OCI-LY1 (cell line): ENCODE results near the gene PARD3.

Experiments
- H2AFZ ChIP-seq: fragments of 200-600 bp; sonication (generic), shearing (Covaris generic); 2 replicates; pipeline ENCODE4 v1.6.0; 2014; ENCODE audit warnings: antibody characterized with exemption, mild to moderate bottlenecking, low read length
- H3F3A ChIP-seq: fragments of 200-600 bp; sonication (generic), shearing (Covaris generic); 2 replicates; pipeline ENCODE4 v1.6.0; 2014; ENCODE audit warnings: mild to moderate bottlenecking, antibody characterized with exemption, low read length, moderate library complexity; ENCODE audit not compliant: insufficient read depth
- H3K27ac ChIP-seq: fragments of 200-600 bp; sonication (generic); 2 replicates; pipeline ENCODE4 v1.5.1; 2014; ENCODE audit warnings: low read length, mixed run types, mild to moderate bottlenecking, low read depth; ENCODE audit not compliant: poor library complexity, severe bottlenecking
- H3K27me3 ChIP-seq: fragments of 200-600 bp; sonication (generic); 2 replicates; pipeline ENCODE4 v1.6.0; 2014; ENCODE audit warnings: antibody characterized with exemption, mild to moderate bottlenecking, low read length, moderate library complexity; ENCODE audit not compliant: insufficient read depth
- H3K36me3 ChIP-seq: fragments of 200-600 bp; sonication (generic); 2 replicates; pipeline ENCODE4 v1.6.1; 2014; ENCODE audit warnings: mild to moderate bottlenecking, antibody characterized with exemption, low read length, moderate library complexity, mixed read lengths; ENCODE audit not compliant: insufficient read depth
- H3K4me1 ChIP-seq: fragments of 200-600 bp; sonication (generic); 2 replicates; pipeline ENCODE4 v1.5.1; 2014; ENCODE audit warnings: mild to moderate bottlenecking, low read length, moderate library complexity; ENCODE audit not compliant: insufficient read depth, severe bottlenecking
- H3K4me2 ChIP-seq: fragments of 200-600 bp; sonication (generic), shearing (Covaris generic); 2 replicates; pipeline ENCODE4 v1.6.1; 2014; ENCODE audit warnings: low read length
- H3K4me3 ChIP-seq: fragments of 200-600 bp; sonication (generic); 2 replicates; pipeline ENCODE4 v1.5.1; 2014; ENCODE audit warnings: low read length, low read depth, mild to moderate bottlenecking, mixed read lengths; ENCODE audit not compliant: poor library complexity, severe bottlenecking
- H3K79me2 ChIP-seq: fragments of 200-600 bp; shearing (Covaris generic); 2 replicates; pipeline ENCODE4 v1.6.1; 2016; ENCODE audit warnings: mixed run types, low read length, mixed read lengths; ENCODE audit not compliant: insufficient read depth
- H3K9ac ChIP-seq: fragments of 200-600 bp; sonication (generic), shearing (Covaris generic); 2 replicates; pipeline ENCODE4 v1.6.1; 2014; ENCODE audit warnings: mild to moderate bottlenecking, low read length, mixed read lengths
- H3K9me2 ChIP-seq: fragments of 200-600 bp; sonication (generic), shearing (Covaris generic); 2 replicates; pipeline ENCODE4 v1.6.1; 2014; ENCODE audit warnings: low read depth, mild to moderate bottlenecking, low read length, mixed read lengths
- H3K9me3 ChIP-seq: fragments of 200-600 bp; shearing (Covaris generic); 2 replicates; pipeline ENCODE4 v1.6.1; 2014; ENCODE audit warnings: low read length, mixed read lengths
- H4K20me1 ChIP-seq: fragments of 200-600 bp; sonication (generic), shearing (Covaris generic); 2 replicates; pipeline ENCODE4 v1.6.0; 2016; ENCODE audit warnings: mild to moderate bottlenecking, low read length; ENCODE audit not compliant: insufficient read depth
- EZH2 ChIP-seq: fragments of 200-600 bp; sonication (generic), shearing (Covaris generic); IDR thresholded peaks from 2 replicates; pipeline ENCODE4 v1.8.0; 2017; ENCODE audit warnings: borderline replicate concordance, mixed run types, mild to moderate bottlenecking, antibody characterized with exemption, low read length, moderate library complexity, mixed read lengths
- TF ChIP-seq, protein P1 (sequence below): fragments of 200-600 bp; sonication (generic), shearing (Covaris generic); IDR thresholded peaks from 2 replicates; pipeline ENCODE4 v1.5.1; 2017; ENCODE audit warnings: mild to moderate bottlenecking, antibody characterized with exemption, low read length, moderate library complexity, mixed read lengths

PARD3 gene

DNA sequence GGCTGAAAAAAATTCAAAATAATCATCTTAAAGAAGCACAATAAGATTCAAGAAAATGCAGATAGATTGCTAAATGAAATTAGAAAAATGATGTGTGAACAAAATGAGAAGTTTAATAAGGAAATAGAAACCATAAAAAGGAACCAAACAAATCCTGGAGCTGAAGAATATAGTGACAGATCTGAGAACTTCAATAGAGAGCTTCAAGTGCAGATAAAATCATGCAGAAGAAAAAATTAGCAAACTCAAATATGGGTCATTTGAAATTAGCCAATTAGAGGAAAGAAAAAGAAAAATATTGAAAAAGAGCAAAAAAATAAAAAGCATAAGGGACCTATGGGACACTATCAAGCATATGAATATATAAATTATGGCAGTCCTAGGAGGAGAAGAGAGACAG, 720.1 kb downstream of the PARD3 start:
- no peaks in the 10 kb centered on the region for H3K9me3 ChIP-seq
- no peak overlapping the region for H2AFZ ChIP-seq
- no peaks in the 10 kb centered on the region for H3K27me3 ChIP-seq
- H4K20me1 ChIP-seq, result no peaks in the 10 kb centered on the region
- H3K9ac ChIP-seq, result no peak overlapping the region
- no peaks in the 10 kb centered on the region for H3K36me3 ChIP-seq
- TF ChIP-seq, protein P1, sequence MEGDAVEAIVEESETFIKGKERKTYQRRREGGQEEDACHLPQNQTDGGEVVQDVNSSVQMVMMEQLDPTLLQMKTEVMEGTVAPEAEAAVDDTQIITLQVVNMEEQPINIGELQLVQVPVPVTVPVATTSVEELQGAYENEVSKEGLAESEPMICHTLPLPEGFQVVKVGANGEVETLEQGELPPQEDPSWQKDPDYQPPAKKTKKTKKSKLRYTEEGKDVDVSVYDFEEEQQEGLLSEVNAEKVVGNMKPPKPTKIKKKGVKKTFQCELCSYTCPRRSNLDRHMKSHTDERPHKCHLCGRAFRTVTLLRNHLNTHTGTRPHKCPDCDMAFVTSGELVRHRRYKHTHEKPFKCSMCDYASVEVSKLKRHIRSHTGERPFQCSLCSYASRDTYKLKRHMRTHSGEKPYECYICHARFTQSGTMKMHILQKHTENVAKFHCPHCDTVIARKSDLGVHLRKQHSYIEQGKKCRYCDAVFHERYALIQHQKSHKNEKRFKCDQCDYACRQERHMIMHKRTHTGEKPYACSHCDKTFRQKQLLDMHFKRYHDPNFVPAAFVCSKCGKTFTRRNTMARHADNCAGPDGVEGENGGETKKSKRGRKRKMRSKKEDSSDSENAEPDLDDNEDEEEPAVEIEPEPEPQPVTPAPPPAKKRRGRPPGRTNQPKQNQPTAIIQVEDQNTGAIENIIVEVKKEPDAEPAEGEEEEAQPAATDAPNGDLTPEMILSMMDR, result no peak
- no peak for TF ChIP-seq EZH2
- H3K4me1 ChIP-seq, result no peaks in the 10 kb centered on the region
- no peaks in the 10 kb centered on the region for H3F3A ChIP-seq
- H3K27ac ChIP-seq, result no peak overlapping the region
- H3K4me2 ChIP-seq, result no peak overlapping the region
- no peak overlapping the region for H3K4me3 ChIP-seq
- H3K9me2 ChIP-seq, result no peaks in the 10 kb centered on the region
- no peaks in the 10 kb centered on the region for H3K79me2 ChIP-seq

DNA sequence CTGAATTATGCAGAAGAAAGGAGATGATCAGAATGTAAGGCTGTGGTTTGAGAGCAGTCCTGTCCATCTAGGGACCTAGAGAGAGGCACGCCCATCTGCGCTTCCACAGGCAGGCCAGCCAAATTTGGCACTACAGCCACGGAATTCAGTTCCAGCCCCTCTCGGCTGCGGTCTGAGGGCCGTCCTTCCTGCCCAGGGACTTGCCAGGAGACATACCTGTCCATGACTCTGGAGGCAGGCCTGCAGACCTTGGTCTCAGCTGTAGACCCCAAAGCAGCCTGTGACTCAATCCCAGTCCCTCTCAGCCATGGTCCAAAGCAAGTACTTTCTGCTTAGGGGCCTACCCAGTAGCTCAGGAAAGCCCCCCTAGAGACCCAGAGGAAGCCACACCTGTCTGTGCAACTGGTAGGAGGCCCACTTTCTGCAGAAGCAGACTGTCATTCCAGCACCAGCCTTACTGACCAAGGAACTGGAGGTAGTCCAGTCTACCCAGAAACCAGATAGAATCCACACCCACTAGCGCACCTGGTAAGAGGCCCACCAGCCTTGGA, 720.9 kb downstream of the PARD3 start:
- Histone ChIP-seq H3K79me2 (no peaks in the 10 kb centered on the region), H3K9me2 (no peaks in the 10 kb centered on the region)

DNA sequence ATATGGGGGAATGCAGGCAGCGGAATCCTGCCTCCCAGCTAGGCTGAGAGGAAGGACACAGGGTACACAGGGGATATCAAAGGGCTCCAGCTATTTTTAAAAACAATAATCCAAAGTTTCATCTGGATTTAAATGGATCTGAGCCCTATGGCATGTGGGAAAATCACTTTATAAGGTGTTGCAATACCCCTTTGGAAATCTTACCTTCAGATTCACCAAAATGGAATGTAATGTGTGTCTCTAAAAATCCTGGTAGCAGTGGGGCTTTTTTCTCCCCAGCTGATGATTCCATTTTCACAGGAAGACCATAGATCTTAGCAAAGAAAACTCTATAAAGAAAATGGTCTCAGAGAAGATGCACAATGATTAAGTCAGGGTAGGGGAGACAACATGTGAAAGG, 722.2 kb downstream of the PARD3 start:
- no peak for TF ChIP-seq EZH2
- TF ChIP-seq, protein P1, result no peak
- Histone ChIP-seq H4K20me1 (no peaks in the 10 kb centered on the region), H3K9ac (no peak overlapping the region), H3K4me3 (no peak overlapping the region), H3K27me3 (no peaks in the 10 kb centered on the region), H2AFZ (no peak overlapping the region), H3K79me2 (no peaks in the 10 kb centered on the region), H3F3A (no peaks in the 10 kb centered on the region), H3K4me2 (no peak overlapping the region), H3K36me3 (no peaks in the 10 kb centered on the region), H3K4me1 (no peaks in the 10 kb centered on the region), H3K9me2 (no peaks in the 10 kb centered on the region), H3K9me3 (no peaks in the 10 kb centered on the region), H3K27ac (no peak overlapping the region)

More for the DNA sequence above, 720.9 kb downstream of the PARD3 start:
- Histone ChIP-seq H3K4me3 (no peak overlapping the region), H2AFZ (no peak overlapping the region), H3K4me2 (no peak overlapping the region), H3K9me3 (no peaks in the 10 kb centered on the region), H4K20me1 (no peaks in the 10 kb centered on the region), H3K27me3 (no peaks in the 10 kb centered on the region), H3K4me1 (no peaks in the 10 kb centered on the region), H3K36me3 (no peaks in the 10 kb centered on the region), H3K27ac (no peak overlapping the region), H3K9ac (no peak overlapping the region), H3F3A (no peaks in the 10 kb centered on the region)
- TF ChIP-seq, protein P1, result no peak
- TF ChIP-seq EZH2, result no peak
